Natural killer cell (primary cell): ENCODE results near the gene RUSF1. TPM values are rescaled to one million over a fixed set of nuclear protein-coding genes. Genes with fewer than 3 reads are reported as not detected.
A peak's percentile ranks its signal among the peaks of the same experiment; 100 is the strongest.
"Not testable (repeated sequence)": the region's sequence is repeated elsewhere in the genome, so short reads cannot be mapped to it uniquely, and the experiment has no call there.

Source experiments
- ATAC-seq, 3 donors: fragments of 150-1000 bp in 2 of 3; fragments of 200-7000 bp in 1 of 3; cut with Tn5 transposase; 1 replicate in 1 of 3; 2 replicates in 2 of 3; pipeline ENCODE4 v1.10.0; 2021; ENCODE audit warnings: mild to moderate bottlenecking in 2 of 3, moderate library complexity in 2 of 3
- DNase-seq, 2 donors: peaks; one replicate each; pipeline versions ENCODE4 v3.0.0 to v3.0.0-alpha.2; 2013 to 2021; ENCODE audit warnings: mixed read lengths in 1 of 2
- H3K27ac ChIP-seq: one replicate; pipeline ENCODE4 v1.5.1; 2013; ENCODE audit warnings: mild to moderate bottlenecking, low read length
- H3K27me3 ChIP-seq: one replicate; pipeline ENCODE4 v1.6.1; 2013; ENCODE audit warnings: low read length; ENCODE audit not compliant: control insufficient read depth, insufficient read depth
- H3K36me3 ChIP-seq: one replicate; pipeline ENCODE4 v1.6.1; 2013; ENCODE audit warnings: low read length; ENCODE audit not compliant: control insufficient read depth, insufficient read depth
- H3K4me1 ChIP-seq: one replicate; pipeline ENCODE4 v1.6.1; 2013; ENCODE audit warnings: low read length; ENCODE audit not compliant: control insufficient read depth, insufficient read depth
- H3K4me3 ChIP-seq: one replicate; pipeline ENCODE4 v1.5.1; 2013; ENCODE audit warnings: low read length
- H3K9me3 ChIP-seq: one replicate; pipeline ENCODE4 v1.6.1; 2013; ENCODE audit warnings: low read length; ENCODE audit not compliant: control insufficient read depth, insufficient read depth
- H3K27ac Mint-ChIP-seq, 2 donors: one replicate each; pipeline ENCODE4 v1.8.0; 2022; ENCODE audit warnings: mild to moderate bottlenecking in 2 of 2, mixed read lengths in 2 of 2, moderate library complexity in 1 of 2
- H3K27me3 Mint-ChIP-seq, 2 donors: one replicate each; pipeline ENCODE4 v1.8.0; 2022; ENCODE audit warnings: low read depth in 2 of 2, mixed read lengths in 2 of 2
- H3K36me3 Mint-ChIP-seq: one replicate; pipeline ENCODE4 v1.8.0; 2022; ENCODE audit warnings: mixed read lengths
- H3K4me1 Mint-ChIP-seq, 2 donors: one replicate each; pipeline ENCODE4 v1.8.0; 2022; ENCODE audit warnings: mixed read lengths in 2 of 2
- H3K4me3 Mint-ChIP-seq: one replicate; pipeline ENCODE4 v1.8.0; 2022; ENCODE audit warnings: mild to moderate bottlenecking, moderate library complexity, mixed read lengths
- H3K9me3 Mint-ChIP-seq, 2 donors: one replicate each; pipeline ENCODE4 v1.8.0; 2022; ENCODE audit warnings: mixed read lengths in 2 of 2
- CTCF ChIP-seq: fragments of 200-600 bp; IDR thresholded peaks from one replicate; pipeline ENCODE4 v1.8.0; 2022; ENCODE audit warnings: antibody characterized with exemption
- WGBS: methylation state at CpG from one replicate; pipeline ENCODE4 v1.1.7; 2013; ENCODE audit warnings: missing lambda C conversion rate; ENCODE audit not compliant: insufficient coverage; 5-methylcytosine and 5-hydroxymethylcytosine counted together
- intact Hi-C: fragments of 100-400 bp; cut with micrococcal nuclease; formaldehyde crosslinking; loops from one replicate; pipeline ENCODE4 v1.14.2; 2022
- total RNA-seq, 4 donors: library from RNA; stranded (reverse); fragments of 120-200 nt in 1 of 4; gene quantifications; one replicate each; pipeline versions ENCODE4 v1.2.3 to v1.2.4, GENCODE V29; 2013 to 2022

The RUSF1 gene
- total RNA-seq, 3 donors from 2014 or later (not counting 1 experiment from before 2014, with no cell fraction given), result 50.2 to 61.5 (median 51.9) TPM

- Mint-ChIP-seq H3K27me3 (no peaks in the 10 kb centered on the region), H3K4me3 (no peak overlapping the region), H3K4me1 (peaks cover 28 to 34% of the 10 kb centered on the region in 2 donors), H3K36me3 (no peaks in the 10 kb centered on the region), H3K27ac (peak overlapping the region in 1 of 2 donors; percentile 29), H3K9me3 (no peaks in the 10 kb centered on the region)
- Histone ChIP-seq H3K36me3 (peaks cover 2% of the 10 kb centered on the region), H3K9me3 (no peaks in the 10 kb centered on the region), H3K27ac (no peak overlapping the region), H3K4me1 (peaks cover 34% of the 10 kb centered on the region), H3K27me3 (no peaks in the 10 kb centered on the region), H3K4me3 (no peak overlapping the region)
- intact Hi-C loops, result loop anchor here (10.0 kb wide), 1 partner anchor 263 kb away; a partner anchor contains a TSS
- no peak for DNase-seq
- 64% methylated on average over 9 of the region's 11 CpGs for WGBS
- TF ChIP-seq CTCF, result no peak
- peak in 2 of 3 donors; percentile 36 to 57 for ATAC-seq
Observed at GRCh38 chr16:31451681-31452351, 56.4 kb downstream of the RUSF1 start.

GRCh38 chr16:31451201-31451600 lies 57.0 kb downstream of the RUSF1 start:
- TF ChIP-seq CTCF, result no peak
- Histone ChIP-seq H3K27ac (no peak overlapping the region), H3K9me3 (no peaks in the 10 kb centered on the region), H3K4me1 (peaks cover 28% of the 10 kb centered on the region), H3K4me3 (no peak overlapping the region), H3K36me3 (no peaks in the 10 kb centered on the region), H3K27me3 (no peaks in the 10 kb centered on the region)
- DNase-seq (no peak), ATAC-seq (no peak)
- intact Hi-C loops, result loop anchor here (10.0 kb wide), 1 partner anchor 264 kb away; a partner anchor contains a TSS
- WGBS, result 85% methylated on average over 5 of the region's 5 CpGs
- Mint-ChIP-seq H3K27ac (peak overlapping the region in 1 of 2 donors; percentile 29), H3K4me1 (peaks cover 28 to 34% of the 10 kb centered on the region in 2 donors), H3K36me3 (no peaks in the 10 kb centered on the region), H3K9me3 (no peaks in the 10 kb centered on the region), H3K4me3 (no peak overlapping the region), H3K27me3 (no peaks in the 10 kb centered on the region)

- H3K36me3 Mint-ChIP-seq, intact Hi-C loops, H3K4me3 Mint-ChIP-seq, ATAC-seq, H3K4me3 ChIP-seq, H3K9me3 Mint-ChIP-seq, H3K27me3 Mint-ChIP-seq, H3K9me3 ChIP-seq, H3K27ac ChIP-seq, H3K27me3 ChIP-seq, H3K4me1 ChIP-seq, H3K27ac Mint-ChIP-seq, DNase-seq, H3K36me3 ChIP-seq: not testable (repeated sequence)
- 97% methylated on average over 3 of the region's 6 CpGs for WGBS
- peaks cover 3 to 21% of the 10 kb centered on the region in 2 donors for H3K4me1 Mint-ChIP-seq
Observed at GRCh38 chr16:31445931-31446330, 62.3 kb downstream of the RUSF1 start.

GRCh38 chr16:31441956-31442355 lies 66.2 kb downstream of the RUSF1 start:
- intact Hi-C loops, result loop anchor here (2.0 to 5.0 kb wide), 5 partner anchors 55 to 457 kb away; partner anchors contain the start of genes HSD3B7 and PYCARD
- Mint-ChIP-seq H3K27me3 (no peaks in the 10 kb centered on the region), H3K4me3 (peak overlapping the region; percentile 89), H3K4me1 (peaks cover 14 to 36% of the 10 kb centered on the region in 2 donors), H3K27ac (peak overlapping the region in 1 of 2 donors; percentile 53), H3K9me3 (no peaks in the 10 kb centered on the region), H3K36me3 (no peaks in the 10 kb centered on the region)
- no peaks in the 10 kb centered on the region for H3K9me3 ChIP-seq
- no peaks in the 10 kb centered on the region for H3K27me3 ChIP-seq
- H3K27ac ChIP-seq, result no peak overlapping the region
- TF ChIP-seq CTCF, result no peak
- no peak for ATAC-seq
- peaks cover 10% of the 10 kb centered on the region for H3K4me1 ChIP-seq
- WGBS, result 80% methylated on average over 28 of the region's 34 CpGs
- H3K36me3 ChIP-seq, result no peaks in the 10 kb centered on the region
- DNase-seq, result no peak
- H3K4me3 ChIP-seq, result no peak overlapping the region
